ENCODE results near the gene MICALL2. TPM values are rescaled to one million over a fixed set of nuclear protein-coding genes. Genes with fewer than 3 reads are reported as not detected.
"Not testable (repeated sequence)": the region's sequence is repeated elsewhere in the genome, so short reads cannot be mapped to it uniquely, and the experiment has no call there.

The MICALL2 gene
- total RNA-seq, 1 experiment from 2014 or later = 3.7 TPM

- no peak for DNase-seq (ENCODE audit: extremely low read depth, low read depth)
Measured at GRCh38 chr7:1450431-1450830, 8.8 kb downstream of the MICALL2 start.

DNA sequence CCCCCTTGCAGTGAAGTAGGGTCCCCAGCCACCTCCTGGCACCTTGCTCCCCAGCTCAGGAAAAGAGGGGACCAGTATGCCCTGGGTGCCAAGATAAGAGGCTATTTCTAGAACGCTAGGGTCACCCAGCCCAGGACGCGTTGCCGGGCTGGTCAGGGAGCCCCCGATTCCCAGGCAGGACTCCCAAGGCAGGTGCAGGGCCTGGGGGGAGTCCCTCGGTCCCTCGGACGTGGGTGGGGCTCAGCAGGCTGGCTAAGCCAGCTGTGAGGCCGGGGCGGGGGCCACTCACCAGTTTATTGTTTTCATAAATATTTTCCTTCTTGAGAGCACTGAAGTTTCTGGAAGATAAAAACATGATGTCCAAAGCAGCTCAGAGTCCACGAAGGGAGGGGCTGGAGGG is 9.3 kb downstream of the MICALL2 start:
- DNase-seq (ENCODE audit: extremely low read depth, low read depth) = no peak

GRCh38 chr7:1449501-1449900 is 9.8 kb downstream of the MICALL2 start:
- no peak for DNase-seq (ENCODE audit: extremely low read depth, low read depth)

DNA sequence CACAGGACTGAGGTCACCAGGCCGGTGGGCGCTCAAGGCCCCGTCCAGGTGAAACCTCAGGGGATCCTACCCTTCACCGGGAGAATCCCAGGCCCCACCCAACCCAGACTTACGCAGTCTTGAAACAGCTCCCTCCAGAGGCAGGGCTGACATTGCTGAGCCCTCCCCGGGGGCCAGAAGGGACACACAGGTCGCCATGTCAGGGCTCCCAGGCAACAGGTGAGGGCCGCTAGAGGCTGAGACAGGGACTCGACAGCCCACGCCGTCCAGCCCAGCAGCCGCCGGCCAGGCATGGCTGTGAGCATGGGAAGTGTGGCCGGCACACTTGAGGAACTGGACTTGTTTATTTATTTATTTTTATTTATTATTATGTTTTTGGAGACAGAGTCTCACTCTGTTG is 10.3 kb downstream of the MICALL2 start:
- no peak for DNase-seq (ENCODE audit: extremely low read depth, low read depth)

- DNase-seq (ENCODE audit: extremely low read depth, low read depth) = no peak
Measured at GRCh38 chr7:1447551-1448244, 11.6 kb downstream of the MICALL2 start.

DNA sequence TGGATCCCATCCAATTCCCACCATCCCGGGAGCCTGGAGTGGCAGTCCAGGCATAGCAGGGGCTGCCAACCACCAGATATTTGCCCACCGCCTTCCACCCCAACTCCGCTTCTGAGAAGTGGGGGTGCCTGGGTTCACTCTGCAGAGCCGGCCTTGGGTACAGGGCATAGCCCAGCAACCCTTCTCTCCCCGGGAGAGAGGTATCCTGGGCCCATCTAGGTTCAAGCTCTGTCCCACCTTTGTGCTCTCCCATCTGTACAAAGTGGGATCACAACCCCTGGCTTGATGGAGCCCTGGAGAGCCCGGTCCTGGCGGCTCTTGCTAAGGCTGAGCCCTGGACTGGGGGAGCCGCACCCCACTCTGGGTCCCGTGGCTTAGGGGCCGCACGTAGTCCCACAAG is 12.2 kb downstream of the MICALL2 start:
- DNase-seq (ENCODE audit: extremely low read depth, low read depth) = no peak

- no peak for DNase-seq (ENCODE audit: extremely low read depth, low read depth)
Measured at GRCh38 chr7:1446620-1447032, 12.6 kb downstream of the MICALL2 start.

DNA sequence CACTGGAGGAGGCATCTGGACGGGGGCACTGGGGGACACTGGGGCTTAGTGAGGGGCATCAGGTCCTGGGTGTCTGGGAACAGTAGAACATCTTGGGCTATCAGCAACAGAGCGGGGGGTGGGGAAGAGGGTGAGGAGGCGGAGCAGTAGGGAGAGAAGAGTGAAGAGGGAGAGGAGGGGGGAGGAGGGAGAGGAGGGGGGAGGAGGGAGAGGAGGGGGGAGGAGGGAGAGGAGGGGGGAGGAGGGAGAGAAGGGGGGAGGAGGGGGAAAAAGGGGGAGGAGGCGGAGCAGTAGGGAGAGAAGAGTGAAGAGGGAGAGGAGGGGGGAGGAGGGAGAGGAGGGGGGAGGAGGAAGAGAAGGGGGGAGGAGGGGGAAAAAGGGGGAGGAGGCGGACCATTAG is 13.2 kb downstream of the MICALL2 start:
- DNase-seq (ENCODE audit: extremely low read depth, low read depth) = not testable (repeated sequence)

DNA sequence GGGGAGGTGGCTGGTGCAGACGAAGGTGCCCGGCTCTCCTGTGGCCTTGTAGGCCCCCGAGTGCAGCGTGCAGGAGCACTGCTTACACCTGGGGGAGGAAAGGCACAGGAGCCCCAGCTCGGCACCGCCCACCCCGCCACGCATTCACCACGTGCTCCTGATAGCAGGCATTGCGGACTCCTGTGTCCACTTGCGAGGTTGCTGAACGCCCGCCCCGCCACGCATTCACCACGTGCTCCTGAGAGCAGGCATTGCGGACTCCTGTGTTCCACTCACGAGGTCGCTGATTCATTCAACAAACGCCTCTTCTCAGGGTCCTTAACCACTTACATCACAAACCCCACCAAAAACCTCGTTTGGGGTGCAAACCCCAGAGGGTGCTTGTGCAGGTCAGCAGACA is 13.9 kb downstream of the MICALL2 start:
- DNase-seq (ENCODE audit: extremely low read depth, low read depth) = no peak

DNA sequence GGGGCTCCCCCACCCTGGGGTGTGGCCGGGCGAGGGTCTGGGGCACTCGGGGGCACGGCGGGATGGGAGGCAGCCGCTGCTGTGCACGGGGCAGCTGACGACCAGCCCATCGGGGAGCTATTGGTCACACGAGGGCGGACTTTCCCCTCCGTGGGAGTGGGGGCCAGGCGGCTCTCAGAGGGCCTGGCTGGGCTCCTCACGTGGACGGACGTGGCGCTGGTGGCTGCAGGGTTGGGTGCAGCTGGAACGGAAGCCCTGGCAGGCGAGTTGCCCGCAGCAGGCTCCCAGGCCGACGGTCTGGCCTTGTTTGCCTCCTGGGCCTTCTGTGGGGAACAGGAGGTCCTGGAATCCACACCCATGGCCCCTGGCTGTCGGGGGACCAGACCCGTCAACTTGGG is 14.3 kb downstream of the MICALL2 start:
- DNase-seq (ENCODE audit: extremely low read depth, low read depth) = no peak

GRCh38 chr7:1444214-1444924 is 14.9 kb downstream of the MICALL2 start:
- no peak for DNase-seq (ENCODE audit: extremely low read depth, low read depth)

- not testable (repeated sequence) for DNase-seq (ENCODE audit: extremely low read depth, low read depth)
Measured at GRCh38 chr7:1443587-1444200, 15.6 kb downstream of the MICALL2 start.

DNA sequence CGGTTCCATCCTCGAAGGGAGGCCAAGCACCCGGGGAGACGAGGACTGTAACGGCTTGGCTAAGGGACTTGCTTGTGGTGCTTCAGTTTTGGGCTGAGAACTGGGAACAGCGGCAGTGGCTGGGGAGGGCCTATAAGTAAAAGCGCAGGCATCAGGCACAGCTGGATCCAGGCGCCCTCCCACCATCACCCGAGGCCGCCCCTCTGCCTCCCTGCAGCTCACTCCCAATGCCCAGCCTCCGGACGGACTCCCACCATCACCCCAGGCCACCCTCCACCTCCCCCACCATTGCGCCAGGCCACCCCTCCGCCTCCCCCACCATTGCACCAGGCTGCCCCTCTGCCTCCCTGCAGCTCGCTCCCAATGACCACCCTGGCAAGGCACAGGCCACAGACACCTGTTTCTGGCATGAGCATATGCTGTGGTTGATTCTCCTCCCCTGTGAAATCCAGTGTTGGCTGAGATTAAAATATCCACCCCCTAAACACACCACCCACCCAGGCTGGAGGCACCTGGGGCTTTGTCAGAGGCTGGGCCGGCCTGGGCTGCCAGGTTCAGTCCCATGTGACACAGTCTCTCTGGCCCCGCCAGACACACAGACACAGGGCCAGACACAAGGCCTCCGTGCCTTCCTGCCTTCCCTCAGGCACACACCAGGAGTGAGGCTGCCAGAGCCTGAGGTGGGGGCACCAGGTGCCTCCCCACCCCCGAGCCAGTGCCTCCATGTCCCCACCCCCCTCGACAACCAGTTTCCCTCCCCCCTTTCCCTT is 16.7 kb downstream of the MICALL2 start:
- no peak for DNase-seq (ENCODE audit: extremely low read depth, low read depth)

GRCh38 chr7:1441615-1442354 is 17.5 kb downstream of the MICALL2 start:
- DNase-seq (ENCODE audit: extremely low read depth, low read depth) = no peak

GRCh38 chr7:1440620-1441019 is 18.6 kb downstream of the MICALL2 start:
- DNase-seq (ENCODE audit: extremely low read depth, low read depth) = no peak

DNA sequence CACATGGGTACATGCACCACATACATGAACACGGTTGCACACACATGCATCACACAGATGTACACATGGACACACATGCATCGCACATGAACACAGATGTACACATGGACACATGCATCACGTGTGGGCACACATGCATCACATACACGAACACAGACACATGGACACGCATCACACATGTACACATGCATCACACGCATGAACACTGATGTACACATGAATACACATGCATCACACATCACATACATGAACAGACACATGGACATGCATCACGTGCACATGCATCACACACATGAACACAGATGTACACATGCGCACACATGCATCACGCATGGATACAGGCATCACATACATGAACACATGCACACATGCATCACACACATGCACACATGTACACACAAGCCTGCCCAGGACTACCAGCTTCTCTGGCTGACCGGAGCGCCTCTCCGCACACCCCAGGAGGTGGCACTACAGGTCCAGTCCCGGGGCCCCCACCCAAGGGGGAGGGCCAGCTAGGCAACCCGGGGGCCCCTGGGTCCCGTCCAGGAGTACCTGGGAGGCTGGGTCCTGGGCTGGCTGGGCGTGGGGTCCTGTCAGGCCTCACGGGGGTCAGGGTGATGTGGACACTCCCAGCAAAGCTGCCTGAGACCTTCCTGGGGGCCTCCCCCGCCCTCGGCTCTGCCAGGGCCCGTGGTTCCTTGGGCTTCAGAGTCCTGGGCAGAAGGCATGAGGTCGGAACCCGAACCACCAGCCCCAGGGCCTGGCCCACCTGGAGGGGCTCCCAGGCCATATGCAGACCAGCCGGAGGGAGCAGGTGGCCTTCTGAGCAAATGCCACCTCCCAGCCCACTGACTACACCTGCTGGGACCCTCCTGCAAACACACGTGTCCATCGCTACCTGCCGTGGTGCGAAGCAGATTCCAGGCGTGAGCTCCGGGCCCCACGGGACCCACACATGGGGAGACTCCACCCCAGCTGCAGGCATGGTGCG is 19.6 kb downstream of the MICALL2 start:
- DNase-seq (ENCODE audit: extremely low read depth, low read depth) = no peak

DNA sequence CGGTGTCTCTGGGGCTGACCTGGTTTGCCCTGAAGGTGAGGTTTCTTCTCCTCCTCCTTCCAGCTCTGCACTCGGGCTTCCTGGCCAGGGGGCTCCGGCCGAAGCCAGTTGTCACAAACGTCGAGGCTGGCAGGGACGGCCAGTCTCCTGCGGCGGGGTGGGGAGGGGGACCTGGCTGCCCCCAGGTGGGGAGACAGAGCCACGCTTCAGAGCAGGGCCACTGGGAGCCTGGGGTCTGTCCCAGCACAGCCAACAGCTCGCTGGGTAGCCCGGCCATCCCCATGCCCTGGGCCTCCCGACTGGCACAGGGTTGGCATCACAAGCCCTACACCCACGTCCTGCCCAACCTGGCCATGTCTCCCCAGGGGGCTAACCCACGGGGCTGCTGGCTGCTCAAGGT is 20.4 kb downstream of the MICALL2 start:
- DNase-seq (ENCODE audit: extremely low read depth, low read depth) = no peak

- DNase-seq (ENCODE audit: extremely low read depth, low read depth) = no peak
Measured at GRCh38 chr7:1438208-1438607, 21.1 kb downstream of the MICALL2 start.

DNA sequence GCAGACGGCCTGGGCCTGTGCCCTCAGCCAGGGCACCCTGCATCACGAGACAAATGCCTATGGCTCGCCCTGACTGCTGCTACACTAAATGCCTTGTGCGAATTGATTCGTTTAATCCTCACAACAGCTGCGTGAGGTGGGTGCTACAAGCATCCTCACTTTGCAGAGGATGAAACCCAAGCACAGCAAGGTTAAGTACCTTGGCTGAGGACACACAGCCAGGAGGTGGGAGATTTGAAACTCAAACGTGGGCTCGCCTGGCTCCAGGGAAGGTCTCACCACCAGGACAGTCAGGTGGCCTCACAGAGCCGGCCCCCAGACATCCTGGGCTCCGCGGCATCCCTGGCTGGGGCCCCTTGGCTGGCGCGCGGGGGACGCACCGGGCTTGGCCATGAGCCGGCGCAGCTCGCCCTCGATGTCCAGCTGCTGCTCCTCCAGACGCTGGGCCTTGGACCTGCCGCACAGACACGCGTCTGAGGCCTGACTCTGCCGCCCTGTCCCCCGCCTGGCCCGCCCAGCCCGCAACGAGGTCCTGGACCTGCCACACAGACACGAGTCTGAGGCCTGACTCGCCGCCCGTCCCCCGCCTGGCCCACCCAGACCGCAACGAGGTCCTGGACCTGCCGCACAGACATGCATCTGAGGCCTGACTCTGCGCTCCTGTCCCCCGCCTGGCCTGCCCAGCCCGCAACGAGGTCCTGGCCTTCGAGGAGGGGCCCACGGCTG is 22.0 kb downstream of the MICALL2 start:
- DNase-seq (ENCODE audit: extremely low read depth, low read depth) = no peak
